H1 (cell line): ENCODE results near the gene SRPRA. TPM values are rescaled to one million over a fixed set of nuclear protein-coding genes. Genes with fewer than 3 reads are reported as not detected.

Experiments used
- CTCF ChIA-PET: fragments of 300-600 bp; sonication (Branson Sonifier 250); formaldehyde crosslinking; loops from one replicate; lab custom pipeline; 2021; ENCODE audit not compliant: partially characterized antibody; lab: Charles Lee
- POLR2A ChIA-PET: fragments of 300-600 bp; sonication (Branson Sonifier 250); formaldehyde crosslinking; loops from one replicate; lab custom pipeline; 2021; ENCODE audit warnings: inconsistent platforms; ENCODE audit not compliant: partially characterized antibody; lab: Charles Lee
- DNase-seq, 2 experiments: peaks; one replicate each; pipeline versions ENCODE4 v3.0.0 to v3.0.0-alpha.2; 2010 to 2022; ENCODE audit warnings: low spot score in 2 of 2, low read depth in 1 of 2, mixed read lengths in 1 of 2
- FAIRE-seq: peaks from 2 replicates; lab custom pipeline; 2011; peaks lifted over from hg19 to GRCh38; lab: Jason Lieb, UNC
- H2AFZ ChIP-seq: 2 replicates; pipeline ENCODE4 v1.8.1; 2012; ENCODE audit warnings: low read length, inconsistent platforms
- H2AK5ac ChIP-seq: 2 replicates; pipeline ENCODE4 v1.6.1; 2013; ENCODE audit warnings: low read depth, low read length
- H2BK120ac ChIP-seq: replicated peaks from 2 replicates; pipeline ENCODE3; 2013; ENCODE audit warnings: low read depth, low read length, inconsistent platforms
- H2BK12ac ChIP-seq: 2 replicates; pipeline ENCODE4 v1.6.1; 2013; ENCODE audit warnings: low read depth, low read length
- H2BK15ac ChIP-seq: 2 replicates; pipeline ENCODE4 v1.6.1; 2013; ENCODE audit warnings: low read length
- H2BK20ac ChIP-seq: 2 replicates; pipeline ENCODE4 v1.6.1; 2013; ENCODE audit warnings: low read length
- H2BK5ac ChIP-seq: 2 replicates; pipeline ENCODE4 v1.6.1; 2013; ENCODE audit warnings: low read depth, low read length
- H3K14ac ChIP-seq: 2 replicates; pipeline ENCODE4 v1.6.1; 2013; ENCODE audit warnings: inconsistent platforms; ENCODE audit not compliant: insufficient read length
- H3K18ac ChIP-seq: 2 replicates; pipeline ENCODE4 v1.6.1; 2013; ENCODE audit warnings: low read length; ENCODE audit errors: extremely low read depth
- H3K23ac ChIP-seq: 2 replicates; pipeline ENCODE4 v1.6.1; 2013; ENCODE audit warnings: inconsistent platforms; ENCODE audit not compliant: insufficient read length
- H3K23me2 ChIP-seq: 2 replicates; pipeline ENCODE4 v1.6.1; 2013; ENCODE audit warnings: low read depth, low read length
- H3K27ac ChIP-seq: 2 replicates; pipeline ENCODE4 v1.6.1; 2011; ENCODE audit warnings: low read depth, low read length, inconsistent platforms
- H3K27me3 ChIP-seq, 4 experiments: replicated peaks in 1 of 4; 1 replicate in 1 of 4; 2 replicates in 3 of 4; pipeline versions ENCODE4 v1.6.1 to v1.8.1; 2011 to 2013; ENCODE audit warnings: low read length in 3 of 4, mild to moderate bottlenecking in 3 of 4, inconsistent platforms in 2 of 4, mixed read lengths in 2 of 4, moderate library complexity in 1 of 4; ENCODE audit not compliant: control insufficient read depth in 3 of 4, insufficient read depth in 3 of 4; ENCODE audit errors: extremely low read depth in 1 of 4
- H3K36me3 ChIP-seq, 4 experiments: 2 replicates each; pipeline versions ENCODE4 v1.6.1 to v1.8.1; 2011 to 2013; ENCODE audit warnings: mild to moderate bottlenecking in 4 of 4, low read length in 3 of 4, moderate library complexity in 2 of 4, control low read depth in 1 of 4, inconsistent platforms in 1 of 4; ENCODE audit not compliant: insufficient read depth in 4 of 4, control insufficient read depth in 2 of 4
- H3K4ac ChIP-seq: replicated peaks from 2 replicates; pipeline ENCODE3; 2013; ENCODE audit warnings: low read length, low read depth, mixed read lengths, inconsistent platforms; ENCODE audit not compliant: insufficient read length
- H3K4me1 ChIP-seq, 4 experiments: replicated peaks in 1 of 4; 1 replicate in 1 of 4; 2 replicates in 3 of 4; pipeline versions ENCODE4 v1.6.1 to v1.8.1; 2011 to 2013; ENCODE audit warnings: low read length in 3 of 4, inconsistent platforms in 2 of 4, mixed read lengths in 1 of 4; ENCODE audit not compliant: insufficient read depth in 4 of 4, control insufficient read depth in 3 of 4
- H3K4me2 ChIP-seq, 2 experiments: 2 replicates each; pipeline versions ENCODE4 v1.6.1 to v1.8.1; 2011 to 2013; ENCODE audit warnings: low read depth in 2 of 2, low read length in 2 of 2, control low read depth in 1 of 2, inconsistent platforms in 1 of 2, mild to moderate bottlenecking in 1 of 2; ENCODE audit not compliant: insufficient read depth in 1 of 2
- H3K4me3 ChIP-seq, 4 experiments: fragments of 200-600, 300-600 bp in 1 of 4; sonication (generic), shearing (Covaris generic), sonication (Bioruptor Twin) in 1 of 4; 2 replicates each; pipeline versions ENCODE4 v1.5.1 to v1.8.1; 2011 to 2016; ENCODE audit warnings: low read length in 4 of 4, low read depth in 3 of 4, control low read depth in 2 of 4, inconsistent platforms in 2 of 4, mild to moderate bottlenecking in 2 of 4, mixed read lengths in 1 of 4, moderate library complexity in 1 of 4; ENCODE audit not compliant: insufficient read depth in 2 of 4; ENCODE audit errors: extremely low read depth in 1 of 4
- H3K56ac ChIP-seq: replicated peaks from 2 replicates; pipeline ENCODE3; 2013; ENCODE audit warnings: low read depth, mild to moderate bottlenecking, mixed read lengths, low read length, inconsistent platforms; ENCODE audit not compliant: insufficient read length
- H3K79me1 ChIP-seq: 2 replicates; pipeline ENCODE4 v1.6.1; 2013; ENCODE audit warnings: low read depth, low read length, control low read depth
- H3K79me2 ChIP-seq, 2 experiments: 2 replicates each; pipeline versions ENCODE4 v1.6.1 to v1.8.1; 2012 to 2013; ENCODE audit warnings: low read length in 2 of 2, mild to moderate bottlenecking in 2 of 2, inconsistent platforms in 1 of 2; ENCODE audit not compliant: insufficient read depth in 2 of 2, control insufficient read depth in 1 of 2
- H3K9ac ChIP-seq, 4 experiments: replicated peaks in 1 of 4; 1 replicate in 1 of 4; 2 replicates in 3 of 4; pipeline versions ENCODE4 v1.6.1 to v1.8.1; 2011 to 2013; ENCODE audit warnings: low read depth in 3 of 4, low read length in 3 of 4, control low read depth in 2 of 4, mild to moderate bottlenecking in 2 of 4, moderate library complexity in 2 of 4, inconsistent platforms in 1 of 4; ENCODE audit errors: extremely low read depth in 1 of 4
- H3K9me3 ChIP-seq, 2 experiments: 2 replicates each; pipeline versions ENCODE4 v1.6.1 to v1.8.1; 2012 to 2013; ENCODE audit warnings: mild to moderate bottlenecking in 2 of 2, moderate library complexity in 2 of 2, control low read depth in 1 of 2, inconsistent platforms in 1 of 2, low read depth in 1 of 2, low read length in 1 of 2, mixed read lengths in 1 of 2; ENCODE audit not compliant: insufficient read depth in 2 of 2
- H4K20me1 ChIP-seq, 2 experiments: replicated peaks in 1 of 2; 2 replicates each; pipeline versions ENCODE3 to v1.8.1; 2011 to 2013; ENCODE audit warnings: inconsistent platforms in 2 of 2, low read length in 2 of 2, mild to moderate bottlenecking in 1 of 2; ENCODE audit not compliant: insufficient read depth in 2 of 2, control insufficient read depth in 1 of 2
- H4K5ac ChIP-seq: 2 replicates; pipeline ENCODE4 v1.6.1; 2013; ENCODE audit warnings: low read length, low read depth, mixed read lengths, inconsistent platforms; ENCODE audit not compliant: insufficient read length
- H4K8ac ChIP-seq: 2 replicates; pipeline ENCODE4 v1.8.0; 2013; ENCODE audit warnings: mild to moderate bottlenecking, moderate library complexity, low read length, inconsistent platforms; ENCODE audit not compliant: insufficient read depth; ENCODE audit errors: extremely low read depth
- H4K91ac ChIP-seq: replicated peaks from 2 replicates; pipeline ENCODE3; 2013; ENCODE audit warnings: low read length, mixed read lengths, inconsistent platforms; ENCODE audit not compliant: insufficient read length
- CBX8 ChIP-seq: fragments of 300-800, 300-1000 bp; sonication (generic); IDR thresholded peaks from 2 replicates; pipeline ENCODE4 v1.7.1; 2016; ENCODE audit warnings: low read depth, low read length, borderline replicate concordance
- JUND ChIP-seq: IDR thresholded peaks from 2 replicates; pipeline ENCODE4 v1.6.1; 2011; ENCODE audit warnings: mild to moderate bottlenecking, improper control_type of control experiment, low read length
- KDM4A ChIP-seq: IDR thresholded peaks from one replicate; pipeline ENCODE4 v1.7.1; 2012; ENCODE audit warnings: low read depth, mild to moderate bottlenecking, moderate library complexity, low read length, inconsistent platforms; ENCODE audit not compliant: severe bottlenecking
- TAF1 ChIP-seq: IDR thresholded peaks from 2 replicates; pipeline ENCODE4 v1.6.1; 2011; ENCODE audit warnings: mild to moderate bottlenecking, low read depth, low read length
- WGBS, 2 experiments: shearing (Covaris generic) in 1 of 2; methylation state at CpG; one replicate each; pipeline versions ENCODE4 v1.1.6 to v1.1.7; 2013 to 2015; ENCODE audit warnings: low lambda C conversion rate in 2 of 2, mixed read lengths in 2 of 2, inconsistent platforms in 1 of 2, low coverage in 1 of 2, missing lambda C conversion rate in 1 of 2; ENCODE audit not compliant: insufficient replicate concordance in 2 of 2, insufficient coverage in 1 of 2, insufficient read length in 1 of 2; ENCODE audit errors: extremely low coverage in 1 of 2, missing lambda C conversion rate in 1 of 2; 5-methylcytosine and 5-hydroxymethylcytosine counted together
- polyA plus RNA-seq, 7 experiments: library from polyadenylated mRNA; depleted of rRNA in 3 of 7; stranded (reverse) in 5 of 7; unstranded in 2 of 7; fragments of >200 nt in 5 of 7; fragments of 200-250 nt in 2 of 7; gene quantifications; 1 replicate in 5 of 7; 2 replicates in 1 of 7; 4 replicates in 1 of 7; pipeline versions ENCODE4 v1.2.1 to v1.2.3, GENCODE V29; 2011 to 2013; ENCODE audit warnings: missing spikeins in 2 of 7, mixed read lengths in 2 of 7
- total RNA-seq: library from RNA; stranded (reverse); fragmentation: NEBNext Ultra II Directional; extraction: Animal tissue kit (Norgen Biotek cat#: 25700); gene quantifications from 2 replicates; pipeline ENCODE4 v1.2.1, GENCODE V29; 2021
- TF ChIP-seq, protein P1 (sequence below): IDR thresholded peaks from 2 replicates; pipeline ENCODE4 v1.6.1; 2012; ENCODE audit warnings: inconsistent platforms
- TF ChIP-seq, protein P2 (sequence below): IDR thresholded peaks from 2 replicates; pipeline ENCODE4 v1.6.1; 2012; ENCODE audit warnings: inconsistent platforms

Gene SRPRA
- total and polyA plus RNA-seq, 2 of the 8 experiments (the other 6 are each of a cell fraction or from before 2014, with no cell fraction given): 57.6 to 62.0 TPM

DNA sequence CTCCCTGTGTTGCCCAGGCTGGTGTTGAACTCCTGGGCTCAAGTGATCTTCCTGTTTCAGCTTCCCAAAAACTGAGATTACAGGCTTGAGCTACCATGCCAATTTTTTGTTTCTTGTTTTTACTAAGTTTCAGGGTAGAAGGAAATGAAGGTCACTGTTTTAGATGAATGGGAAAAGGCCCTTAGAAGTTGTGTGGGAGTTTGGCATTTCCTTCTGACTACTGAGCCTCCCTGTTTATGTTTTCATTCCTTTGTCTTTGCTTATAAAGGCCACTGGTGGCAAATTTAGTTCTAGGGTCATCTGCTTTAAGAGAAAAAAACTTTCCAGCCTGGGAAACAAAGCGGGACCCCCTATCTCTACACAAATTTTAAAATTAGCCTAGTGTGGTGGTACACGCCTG is 22.1 kb downstream of the SRPRA start:
- ChIA-PET CTCF (no interaction called here), POLR2A (interaction anchor here (1.2 to 6.4 kb wide), 3 partner anchors 10 to 17 kb away, joined by 3 to 43 read pairs (median 3); no protein-coding TSS in a partner anchor)
- Histone ChIP-seq H3K23ac (no peak overlapping the region), H3K9me3 (no peaks in the 10 kb centered on the region), H3K14ac (no peak overlapping the region), H3K79me1 (no peaks in the 10 kb centered on the region; the same call in 1 of the 2 replicates), H3K9ac (no peak overlapping the region), H3K23me2 (no peaks in the 10 kb centered on the region), H3K4me3 (no peak overlapping the region), H2BK120ac (no peak overlapping the region), H4K5ac (no peak overlapping the region), H3K4ac (no peak overlapping the region), H3K36me3 (peaks cover 0 to 37% (median 20%) of the 10 kb centered on the region in 4 experiments; a peak in 6 of 8 replicates), H3K27ac (no peak overlapping the region), H3K4me2 (no peak overlapping the region), H3K18ac (no peak overlapping the region), H4K20me1 (peaks cover 0 to 4% of the 10 kb centered on the region in 2 experiments), H3K27me3 (no peaks in the 10 kb centered on the region), H3K56ac (no peak overlapping the region), H2AK5ac (no peak overlapping the region), H3K79me2 (no peaks in the 10 kb centered on the region), H2BK12ac (no peak overlapping the region), H2BK5ac (no peak overlapping the region), H2AFZ (no peak overlapping the region), H4K91ac (no peak overlapping the region), H3K4me1 (no peaks in the 10 kb centered on the region), H2BK15ac (no peak overlapping the region), H2BK20ac (no peak overlapping the region), H4K8ac (no peak overlapping the region)
- WGBS, 2 experiments: 86% methylated on average over 2 of the region's 2 CpGs; no CpG with 5 or more reads in 1 of the 2 experiments
- FAIRE-seq: no peak
- no peak for TF ChIP-seq CBX8
- no peak for TF ChIP-seq JUND
- TF ChIP-seq TAF1: no peak
- TF ChIP-seq, protein P1, sequence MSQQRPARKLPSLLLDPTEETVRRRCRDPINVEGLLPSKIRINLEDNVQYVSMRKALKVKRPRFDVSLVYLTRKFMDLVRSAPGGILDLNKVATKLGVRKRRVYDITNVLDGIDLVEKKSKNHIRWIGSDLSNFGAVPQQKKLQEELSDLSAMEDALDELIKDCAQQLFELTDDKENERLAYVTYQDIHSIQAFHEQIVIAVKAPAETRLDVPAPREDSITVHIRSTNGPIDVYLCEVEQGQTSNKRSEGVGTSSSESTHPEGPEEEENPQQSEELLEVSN: no peak
- TF ChIP-seq, protein P2, sequence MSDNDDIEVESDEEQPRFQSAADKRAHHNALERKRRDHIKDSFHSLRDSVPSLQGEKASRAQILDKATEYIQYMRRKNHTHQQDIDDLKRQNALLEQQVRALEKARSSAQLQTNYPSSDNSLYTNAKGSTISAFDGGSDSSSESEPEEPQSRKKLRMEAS: no peak
- TF ChIP-seq KDM4A: no peak
- DNase-seq: no peak
